Panc1 (cell line): ENCODE results near the gene LDLRAD4. TPM values are rescaled to one million over a fixed set of nuclear protein-coding genes. Genes with fewer than 3 reads are reported as not detected.

ENCODE experiments used
- ATAC-seq: fragments of 200-7000 bp; cut with Tn5 transposase; 2 replicates; pipeline ENCODE4 v1.9.1; 2020; ENCODE audit warnings: mild to moderate bottlenecking, moderate library complexity
- BruUV-seq: library from RNA; stranded (reverse); fragments of 400-500 nt; replicated peaks from 2 replicates; lab custom pipeline; 2021; lab: Mats Ljungman, UMichigan
- CTCF ChIA-PET: fragments of 300-600 bp; sonication (Branson Sonifier 250); formaldehyde crosslinking; loops from one replicate; lab custom pipeline; 2022; ENCODE audit warnings: antibody characterized with exemption; lab: Charles Lee
- POLR2A ChIA-PET: fragments of 300-600 bp; sonication (Branson Sonifier 250); formaldehyde crosslinking; loops from one replicate; lab custom pipeline; 2022; ENCODE audit warnings: antibody characterized with exemption; lab: Charles Lee
- DNase-seq: peaks from one replicate; pipeline ENCODE4 v3.0.0-alpha.2; 2010; ENCODE audit warnings: low read depth, low spot score
- H3K27ac ChIP-seq: 2 replicates; pipeline ENCODE4 v1.5.1; 2011; ENCODE audit warnings: mild to moderate bottlenecking, low read length, inconsistent platforms
- H3K27me3 ChIP-seq: fragments of 200-500 bp; sonication (Bioruptor generic); 2 replicates; pipeline ENCODE4 v1.6.0; 2014; ENCODE audit warnings: low read length, inconsistent platforms; ENCODE audit not compliant: control insufficient read depth, insufficient read depth
- H3K36me3 ChIP-seq: fragments of 200-500 bp; sonication (Bioruptor generic); 2 replicates; pipeline ENCODE4 v1.5.1; 2014; ENCODE audit warnings: inconsistent platforms, mild to moderate bottlenecking, low read length, moderate library complexity; ENCODE audit not compliant: control insufficient read depth, insufficient read depth
- H3K4me1 ChIP-seq: 2 replicates; pipeline ENCODE4 v1.5.1; 2011; ENCODE audit warnings: inconsistent platforms, mild to moderate bottlenecking, low read length, moderate library complexity; ENCODE audit not compliant: control insufficient read depth, insufficient read depth
- H3K4me3 ChIP-seq, 2 experiments: 2 replicates each; pipeline ENCODE4 v1.5.1; 2011 to 2012; ENCODE audit warnings: low read depth in 2 of 2, low read length in 2 of 2, mild to moderate bottlenecking in 2 of 2, inconsistent platforms in 1 of 2, moderate library complexity in 1 of 2
- H3K9me3 ChIP-seq: fragments of 200-500 bp; sonication (Bioruptor generic); 2 replicates; pipeline ENCODE4 v1.5.1; 2014; ENCODE audit warnings: low read depth, mild to moderate bottlenecking, inconsistent platforms, low read length, moderate library complexity; ENCODE audit not compliant: control insufficient read depth, insufficient read depth
- POLR2AphosphoS5 ChIP-seq: IDR thresholded peaks from 2 replicates; pipeline ENCODE4 v1.6.1; 2012; ENCODE audit warnings: mild to moderate bottlenecking, low read depth, low read length, moderate library complexity
- REST ChIP-seq, 2 experiments: IDR thresholded peaks; 2 replicates each; pipeline ENCODE4 v1.6.1; 2011 to 2012; ENCODE audit warnings: low read depth in 2 of 2, control low read depth in 1 of 2, low read length in 1 of 2, mild to moderate bottlenecking in 1 of 2, moderate library complexity in 1 of 2; ENCODE audit not compliant: insufficient read depth in 1 of 2
- SIN3A ChIP-seq: IDR thresholded peaks from 2 replicates; pipeline ENCODE4 v1.6.1; 2012; ENCODE audit warnings: low read depth, mild to moderate bottlenecking, low read length, moderate library complexity, borderline replicate concordance; ENCODE audit not compliant: insufficient read depth
- TCF7L2 ChIP-seq: IDR thresholded peaks from 2 replicates; pipeline ENCODE4 v1.6.1; 2011; ENCODE audit warnings: mild to moderate bottlenecking, low read depth, low read length, inconsistent platforms
- in situ Hi-C: cut with HindIII; loops from 2 replicates; pipeline ENCODE4 v1.10.0; 2016; ENCODE audit warnings: low sequenced_read_pairs, low pct_unique_long_range_greater_than_20kb
- intact Hi-C: fragments of 100-400 bp; cut with micrococcal nuclease; formaldehyde crosslinking; loops from one replicate; pipeline ENCODE4 v1.10.0; 2022; ENCODE audit not compliant: unreplicated experiment
- total RNA-seq: library from RNA; stranded (reverse); gene quantifications from one replicate; pipeline ENCODE4 v1.2.1, GENCODE V29; 2021; ENCODE audit not compliant: unreplicated experiment
- TF ChIP-seq, protein P1 (sequence below): fragments of 450-650 bp; IDR thresholded peaks from 2 replicates; pipeline ENCODE4 v1.5.1; 2017; ENCODE audit warnings: mild to moderate bottlenecking

Gene LDLRAD4
- total RNA-seq, 1 experiment from 2014 or later, result 0.28 TPM

- no peak for ATAC-seq
- Histone ChIP-seq H3K27ac (no peak overlapping the region), H3K9me3 (no peaks in the 10 kb centered on the region), H3K4me3 (no peak overlapping the region), H3K4me1 (no peaks in the 10 kb centered on the region), H3K36me3 (no peaks in the 10 kb centered on the region), H3K27me3 (0 out of 2 replicates have a peak, but pooled peaks cover 3% of the 10 kb centered on the region)
- no peak for TF ChIP-seq REST (IDR thresholded peaks at IDR 0.05; ENCODE audit: insufficient read depth in 1 of 2, low read depth in 2 of 2, low read length in 1 of 2)
- in situ Hi-C loops, result no loop called here
- no TSS peak for BruUV-seq
- intact Hi-C loops, result loop anchor here (5.0 kb wide), 1 partner anchor 73 kb away; no protein-coding TSS in a partner anchor
- ChIA-PET POLR2A (no interaction called here), CTCF (no interaction called here)
- no peak for DNase-seq
Observed at GRCh38 chr18:13630716-13631268, 412.2 kb downstream of the LDLRAD4 start.

- TF ChIP-seq, protein P1, sequence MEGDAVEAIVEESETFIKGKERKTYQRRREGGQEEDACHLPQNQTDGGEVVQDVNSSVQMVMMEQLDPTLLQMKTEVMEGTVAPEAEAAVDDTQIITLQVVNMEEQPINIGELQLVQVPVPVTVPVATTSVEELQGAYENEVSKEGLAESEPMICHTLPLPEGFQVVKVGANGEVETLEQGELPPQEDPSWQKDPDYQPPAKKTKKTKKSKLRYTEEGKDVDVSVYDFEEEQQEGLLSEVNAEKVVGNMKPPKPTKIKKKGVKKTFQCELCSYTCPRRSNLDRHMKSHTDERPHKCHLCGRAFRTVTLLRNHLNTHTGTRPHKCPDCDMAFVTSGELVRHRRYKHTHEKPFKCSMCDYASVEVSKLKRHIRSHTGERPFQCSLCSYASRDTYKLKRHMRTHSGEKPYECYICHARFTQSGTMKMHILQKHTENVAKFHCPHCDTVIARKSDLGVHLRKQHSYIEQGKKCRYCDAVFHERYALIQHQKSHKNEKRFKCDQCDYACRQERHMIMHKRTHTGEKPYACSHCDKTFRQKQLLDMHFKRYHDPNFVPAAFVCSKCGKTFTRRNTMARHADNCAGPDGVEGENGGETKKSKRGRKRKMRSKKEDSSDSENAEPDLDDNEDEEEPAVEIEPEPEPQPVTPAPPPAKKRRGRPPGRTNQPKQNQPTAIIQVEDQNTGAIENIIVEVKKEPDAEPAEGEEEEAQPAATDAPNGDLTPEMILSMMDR, result no peak
- TF ChIP-seq SIN3A, result no peak
- no peak for TF ChIP-seq REST (IDR thresholded peaks at IDR 0.05; ENCODE audit: insufficient read depth in 1 of 2, low read depth in 2 of 2, low read length in 1 of 2)
- TF ChIP-seq POLR2AphosphoS5, result no peak
- TF ChIP-seq TCF7L2, result no peak
- no peak for DNase-seq
- H3K4me1 ChIP-seq, result no peaks in the 10 kb centered on the region
- no peak overlapping the region for H3K4me3 ChIP-seq
- intact Hi-C loops (loop anchor here (5.0 kb wide), 1 partner anchor 76 kb away; no protein-coding TSS in a partner anchor), in situ Hi-C loops (no loop called here)
- ATAC-seq, result no peak
- ChIA-PET CTCF (no interaction called here), POLR2A (no interaction called here)
- H3K27me3 ChIP-seq, result 0 out of 2 replicates have a peak, but pooled peaks cover 3% of the 10 kb centered on the region
- no TSS peak for BruUV-seq
- no peaks in the 10 kb centered on the region for H3K36me3 ChIP-seq
- no peak overlapping the region for H3K27ac ChIP-seq
- no peaks in the 10 kb centered on the region for H3K9me3 ChIP-seq
Observed at GRCh38 chr18:13633700-13634099, 415.1 kb downstream of the LDLRAD4 start.
